ENCODE data around the gene ESRRA.

Gene ESRRA

GRCh38 chr11:64333556-64333955, 28.2 kb downstream of the ESRRA start:
- no peak for DNase-seq (ENCODE audit: low spot score)

- peak; percentile 99 for DNase-seq (ENCODE audit: low spot score)
These were observed 29.7 kb downstream of the ESRRA start for GRCh38 chr11:64334764-64335735.

GRCh38 chr11:64337538-64338249, 32.4 kb downstream of the ESRRA start:
- no peak for DNase-seq (ENCODE audit: low spot score)

- DNase-seq (ENCODE audit: low spot score): no peak
These were observed 33.4 kb downstream of the ESRRA start for GRCh38 chr11:64338716-64339115.

GRCh38 chr11:64339286-64339685, 34.0 kb downstream of the ESRRA start:
- DNase-seq (ENCODE audit: low spot score): no peak

GRCh38 chr11:64339754-64340408, 34.6 kb downstream of the ESRRA start, which contains the start of gene CCDC88B:
CCDC88B (plus strand) TSS chr11:64340204; CDS start chr11:64340267, 63 bp downstream.
- no peak for DNase-seq (ENCODE audit: low spot score)

GRCh38 chr11:64340671-64341335, 35.5 kb downstream of the ESRRA start:
- no peak for DNase-seq (ENCODE audit: low spot score)

GRCh38 chr11:64341429-64341828, 36.1 kb downstream of the ESRRA start:
- no peak for DNase-seq (ENCODE audit: low spot score)

GRCh38 chr11:64341851-64342791, 36.8 kb downstream of the ESRRA start:
- peak; percentile 84 for DNase-seq (ENCODE audit: low spot score)

- no peak for DNase-seq (ENCODE audit: low spot score)
These were observed 37.8 kb downstream of the ESRRA start for GRCh38 chr11:64342869-64343745.

GRCh38 chr11:64343767-64344559, 38.6 kb downstream of the ESRRA start:
- no peak for DNase-seq (ENCODE audit: low spot score)

- no peak for DNase-seq (ENCODE audit: low spot score)
These were observed 39.5 kb downstream of the ESRRA start for GRCh38 chr11:64344787-64345186.

- no peak for DNase-seq (ENCODE audit: low spot score)
These were observed 42.0 kb downstream of the ESRRA start for GRCh38 chr11:64347193-64347867.

GRCh38 chr11:64348383-64349024, 43.2 kb downstream of the ESRRA start:
- no peak for DNase-seq (ENCODE audit: low spot score)

GRCh38 chr11:64349025-64349387, 43.7 kb downstream of the ESRRA start:
- DNase-seq (ENCODE audit: low spot score): no peak

GRCh38 chr11:64349404-64349803, 44.1 kb downstream of the ESRRA start:
- no peak for DNase-seq (ENCODE audit: low spot score)

GRCh38 chr11:64351136-64351631, 45.9 kb downstream of the ESRRA start:
- no peak for DNase-seq (ENCODE audit: low spot score)

Measured in SW480 (cell line).